Measurements from ENCODE around the gene SPATA3. TPM values are rescaled to one million over a fixed set of nuclear protein-coding genes. Genes with fewer than 3 reads are reported as not detected.

The SPATA3 gene
- total and polyA plus RNA-seq, 2 of the 8 experiments (the other 6 are each of a cell fraction or from before 2014, with no cell fraction given) = not detected

- TF ChIP-seq, protein P1, sequence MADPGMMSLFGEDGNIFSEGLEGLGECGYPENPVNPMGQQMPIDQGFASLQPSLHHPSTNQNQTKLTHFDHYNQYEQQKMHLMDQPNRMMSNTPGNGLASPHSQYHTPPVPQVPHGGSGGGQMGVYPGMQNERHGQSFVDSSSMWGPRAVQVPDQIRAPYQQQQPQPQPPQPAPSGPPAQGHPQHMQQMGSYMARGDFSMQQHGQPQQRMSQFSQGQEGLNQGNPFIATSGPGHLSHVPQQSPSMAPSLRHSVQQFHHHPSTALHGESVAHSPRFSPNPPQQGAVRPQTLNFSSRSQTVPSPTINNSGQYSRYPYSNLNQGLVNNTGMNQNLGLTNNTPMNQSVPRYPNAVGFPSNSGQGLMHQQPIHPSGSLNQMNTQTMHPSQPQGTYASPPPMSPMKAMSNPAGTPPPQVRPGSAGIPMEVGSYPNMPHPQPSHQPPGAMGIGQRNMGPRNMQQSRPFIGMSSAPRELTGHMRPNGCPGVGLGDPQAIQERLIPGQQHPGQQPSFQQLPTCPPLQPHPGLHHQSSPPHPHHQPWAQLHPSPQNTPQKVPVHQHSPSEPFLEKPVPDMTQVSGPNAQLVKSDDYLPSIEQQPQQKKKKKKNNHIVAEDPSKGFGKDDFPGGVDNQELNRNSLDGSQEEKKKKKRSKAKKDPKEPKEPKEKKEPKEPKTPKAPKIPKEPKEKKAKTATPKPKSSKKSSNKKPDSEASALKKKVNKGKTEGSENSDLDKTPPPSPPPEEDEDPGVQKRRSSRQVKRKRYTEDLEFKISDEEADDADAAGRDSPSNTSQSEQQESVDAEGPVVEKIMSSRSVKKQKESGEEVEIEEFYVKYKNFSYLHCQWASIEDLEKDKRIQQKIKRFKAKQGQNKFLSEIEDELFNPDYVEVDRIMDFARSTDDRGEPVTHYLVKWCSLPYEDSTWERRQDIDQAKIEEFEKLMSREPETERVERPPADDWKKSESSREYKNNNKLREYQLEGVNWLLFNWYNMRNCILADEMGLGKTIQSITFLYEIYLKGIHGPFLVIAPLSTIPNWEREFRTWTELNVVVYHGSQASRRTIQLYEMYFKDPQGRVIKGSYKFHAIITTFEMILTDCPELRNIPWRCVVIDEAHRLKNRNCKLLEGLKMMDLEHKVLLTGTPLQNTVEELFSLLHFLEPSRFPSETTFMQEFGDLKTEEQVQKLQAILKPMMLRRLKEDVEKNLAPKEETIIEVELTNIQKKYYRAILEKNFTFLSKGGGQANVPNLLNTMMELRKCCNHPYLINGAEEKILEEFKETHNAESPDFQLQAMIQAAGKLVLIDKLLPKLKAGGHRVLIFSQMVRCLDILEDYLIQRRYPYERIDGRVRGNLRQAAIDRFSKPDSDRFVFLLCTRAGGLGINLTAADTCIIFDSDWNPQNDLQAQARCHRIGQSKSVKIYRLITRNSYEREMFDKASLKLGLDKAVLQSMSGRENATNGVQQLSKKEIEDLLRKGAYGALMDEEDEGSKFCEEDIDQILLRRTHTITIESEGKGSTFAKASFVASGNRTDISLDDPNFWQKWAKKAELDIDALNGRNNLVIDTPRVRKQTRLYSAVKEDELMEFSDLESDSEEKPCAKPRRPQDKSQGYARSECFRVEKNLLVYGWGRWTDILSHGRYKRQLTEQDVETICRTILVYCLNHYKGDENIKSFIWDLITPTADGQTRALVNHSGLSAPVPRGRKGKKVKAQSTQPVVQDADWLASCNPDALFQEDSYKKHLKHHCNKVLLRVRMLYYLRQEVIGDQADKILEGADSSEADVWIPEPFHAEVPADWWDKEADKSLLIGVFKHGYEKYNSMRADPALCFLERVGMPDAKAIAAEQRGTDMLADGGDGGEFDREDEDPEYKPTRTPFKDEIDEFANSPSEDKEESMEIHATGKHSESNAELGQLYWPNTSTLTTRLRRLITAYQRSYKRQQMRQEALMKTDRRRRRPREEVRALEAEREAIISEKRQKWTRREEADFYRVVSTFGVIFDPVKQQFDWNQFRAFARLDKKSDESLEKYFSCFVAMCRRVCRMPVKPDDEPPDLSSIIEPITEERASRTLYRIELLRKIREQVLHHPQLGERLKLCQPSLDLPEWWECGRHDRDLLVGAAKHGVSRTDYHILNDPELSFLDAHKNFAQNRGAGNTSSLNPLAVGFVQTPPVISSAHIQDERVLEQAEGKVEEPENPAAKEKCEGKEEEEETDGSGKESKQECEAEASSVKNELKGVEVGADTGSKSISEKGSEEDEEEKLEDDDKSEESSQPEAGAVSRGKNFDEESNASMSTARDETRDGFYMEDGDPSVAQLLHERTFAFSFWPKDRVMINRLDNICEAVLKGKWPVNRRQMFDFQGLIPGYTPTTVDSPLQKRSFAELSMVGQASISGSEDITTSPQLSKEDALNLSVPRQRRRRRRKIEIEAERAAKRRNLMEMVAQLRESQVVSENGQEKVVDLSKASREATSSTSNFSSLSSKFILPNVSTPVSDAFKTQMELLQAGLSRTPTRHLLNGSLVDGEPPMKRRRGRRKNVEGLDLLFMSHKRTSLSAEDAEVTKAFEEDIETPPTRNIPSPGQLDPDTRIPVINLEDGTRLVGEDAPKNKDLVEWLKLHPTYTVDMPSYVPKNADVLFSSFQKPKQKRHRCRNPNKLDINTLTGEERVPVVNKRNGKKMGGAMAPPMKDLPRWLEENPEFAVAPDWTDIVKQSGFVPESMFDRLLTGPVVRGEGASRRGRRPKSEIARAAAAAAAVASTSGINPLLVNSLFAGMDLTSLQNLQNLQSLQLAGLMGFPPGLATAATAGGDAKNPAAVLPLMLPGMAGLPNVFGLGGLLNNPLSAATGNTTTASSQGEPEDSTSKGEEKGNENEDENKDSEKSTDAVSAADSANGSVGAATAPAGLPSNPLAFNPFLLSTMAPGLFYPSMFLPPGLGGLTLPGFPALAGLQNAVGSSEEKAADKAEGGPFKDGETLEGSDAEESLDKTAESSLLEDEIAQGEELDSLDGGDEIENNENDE (IDR thresholded peaks at IDR 0.05; ENCODE audit: insufficient replicate concordance, low read length) = no peak
- TF ChIP-seq CHD1 (IDR thresholded peaks at IDR 0.05; ENCODE audit: low read depth, low read length) (no peak), EP300 (IDR thresholded peaks at IDR 0.05; ENCODE audit: borderline replicate concordance in 1 of 2, low read depth in 2 of 2, low read length in 2 of 2) (no peak), MAX (IDR thresholded peaks at IDR 0.05) (peak; percentile 45; the same call in 1 of the 2 replicates), FOSL1 (IDR thresholded peaks at IDR 0.05; ENCODE audit: insufficient read depth, low read depth, low read length) (no peak), POLR2A (IDR thresholded peaks at IDR 0.05; ENCODE audit: control extremely low read depth in 1 of 2, low read depth in 2 of 2, low read length in 2 of 2) (no peak), ATF3 (IDR thresholded peaks at IDR 0.05; ENCODE audit: insufficient read depth, low read depth, low read length) (no peak)
- TF ChIP-seq, protein P2, sequence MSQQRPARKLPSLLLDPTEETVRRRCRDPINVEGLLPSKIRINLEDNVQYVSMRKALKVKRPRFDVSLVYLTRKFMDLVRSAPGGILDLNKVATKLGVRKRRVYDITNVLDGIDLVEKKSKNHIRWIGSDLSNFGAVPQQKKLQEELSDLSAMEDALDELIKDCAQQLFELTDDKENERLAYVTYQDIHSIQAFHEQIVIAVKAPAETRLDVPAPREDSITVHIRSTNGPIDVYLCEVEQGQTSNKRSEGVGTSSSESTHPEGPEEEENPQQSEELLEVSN (IDR thresholded peaks at IDR 0.05) = peak; percentile 34; the same call in 1 of the 2 replicates
Observed at GRCh38 chr2:231015478-231015877, 19.6 kb downstream of the SPATA3 start (continued).
